ENCODE results near the gene THOC6.

GRCh38 chr16:3026609-3027488 is 3.0 kb downstream of the THOC6 start:
- no peak for TF ChIP-seq EZH2phosphoT487 (IDR thresholded peaks at IDR 0.05; ENCODE audit: borderline replicate concordance, low read depth, low read length)
- TF ChIP-seq, protein P1, sequence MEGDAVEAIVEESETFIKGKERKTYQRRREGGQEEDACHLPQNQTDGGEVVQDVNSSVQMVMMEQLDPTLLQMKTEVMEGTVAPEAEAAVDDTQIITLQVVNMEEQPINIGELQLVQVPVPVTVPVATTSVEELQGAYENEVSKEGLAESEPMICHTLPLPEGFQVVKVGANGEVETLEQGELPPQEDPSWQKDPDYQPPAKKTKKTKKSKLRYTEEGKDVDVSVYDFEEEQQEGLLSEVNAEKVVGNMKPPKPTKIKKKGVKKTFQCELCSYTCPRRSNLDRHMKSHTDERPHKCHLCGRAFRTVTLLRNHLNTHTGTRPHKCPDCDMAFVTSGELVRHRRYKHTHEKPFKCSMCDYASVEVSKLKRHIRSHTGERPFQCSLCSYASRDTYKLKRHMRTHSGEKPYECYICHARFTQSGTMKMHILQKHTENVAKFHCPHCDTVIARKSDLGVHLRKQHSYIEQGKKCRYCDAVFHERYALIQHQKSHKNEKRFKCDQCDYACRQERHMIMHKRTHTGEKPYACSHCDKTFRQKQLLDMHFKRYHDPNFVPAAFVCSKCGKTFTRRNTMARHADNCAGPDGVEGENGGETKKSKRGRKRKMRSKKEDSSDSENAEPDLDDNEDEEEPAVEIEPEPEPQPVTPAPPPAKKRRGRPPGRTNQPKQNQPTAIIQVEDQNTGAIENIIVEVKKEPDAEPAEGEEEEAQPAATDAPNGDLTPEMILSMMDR (conservative IDR thresholded peaks at IDR 0.05; ENCODE audit: low read length) = no peak

Data from OCI-LY7 (cell line).